ENCODE results near the gene BOLA1.
"Not testable (repeated sequence)": the region's sequence is repeated elsewhere in the genome, so short reads cannot be mapped to it uniquely, and the experiment has no call there.

BOLA1 gene, protein sequence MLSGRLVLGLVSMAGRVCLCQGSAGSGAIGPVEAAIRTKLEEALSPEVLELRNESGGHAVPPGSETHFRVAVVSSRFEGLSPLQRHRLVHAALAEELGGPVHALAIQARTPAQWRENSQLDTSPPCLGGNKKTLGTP

DNA sequence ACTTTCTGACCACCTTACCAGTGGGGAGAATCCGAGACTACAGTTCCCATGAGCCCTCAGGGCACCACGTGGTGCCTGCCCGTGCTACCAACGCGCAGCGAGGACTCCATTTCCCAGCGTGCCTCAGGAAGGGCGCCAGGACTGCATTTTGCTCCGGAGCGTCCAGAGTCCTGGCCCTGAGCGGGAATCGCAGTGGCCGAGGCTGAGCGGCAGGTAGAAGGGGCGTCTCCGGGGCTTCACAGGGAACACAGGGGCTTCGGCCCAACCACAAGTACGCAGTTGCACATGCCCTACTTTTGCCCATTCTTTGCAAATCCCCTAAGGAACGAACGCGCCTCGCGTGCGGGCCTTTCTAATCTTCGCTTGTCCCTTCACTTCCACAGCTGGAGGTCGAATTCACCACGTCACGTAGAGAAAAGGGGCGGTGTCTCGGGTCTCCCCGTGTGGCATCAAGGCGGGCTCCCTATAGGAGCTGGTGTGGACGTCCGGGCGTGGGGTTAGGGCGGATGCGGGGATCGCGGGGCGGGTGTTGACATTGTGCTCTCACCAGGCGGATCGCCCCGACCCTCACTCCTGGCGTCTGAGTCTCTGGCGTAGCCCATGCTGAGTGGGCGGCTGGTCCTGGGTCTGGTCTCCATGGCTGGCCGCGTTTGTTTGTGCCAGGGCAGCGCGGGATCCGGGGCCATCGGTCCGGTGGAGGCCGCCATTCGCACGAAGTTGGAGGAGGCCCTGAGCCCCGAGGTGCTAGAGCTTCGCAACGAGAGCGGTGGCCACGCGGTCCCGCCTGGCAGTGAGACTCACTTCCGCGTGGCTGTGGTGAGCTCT lies at the start of gene BOLA1:
TSS of gene BOLA1 (plus strand) at position 109 of the 825 bp plus-strand sequence. CDS start at position 601, 492 bp downstream.
- peak; percentile 97 for DNase-seq

GRCh38 chr1:149849947-149850360 lies 49.4 kb upstream of the BOLA1 start:
- DNase-seq, result peak; percentile 51

GRCh38 chr1:149850732-149851345 lies 48.5 kb upstream of the BOLA1 start:
- DNase-seq, result not testable (repeated sequence)

- DNase-seq, result not testable (repeated sequence)
Observed at GRCh38 chr1:149851585-149852213, 47.7 kb upstream of the BOLA1 start.

DNA sequence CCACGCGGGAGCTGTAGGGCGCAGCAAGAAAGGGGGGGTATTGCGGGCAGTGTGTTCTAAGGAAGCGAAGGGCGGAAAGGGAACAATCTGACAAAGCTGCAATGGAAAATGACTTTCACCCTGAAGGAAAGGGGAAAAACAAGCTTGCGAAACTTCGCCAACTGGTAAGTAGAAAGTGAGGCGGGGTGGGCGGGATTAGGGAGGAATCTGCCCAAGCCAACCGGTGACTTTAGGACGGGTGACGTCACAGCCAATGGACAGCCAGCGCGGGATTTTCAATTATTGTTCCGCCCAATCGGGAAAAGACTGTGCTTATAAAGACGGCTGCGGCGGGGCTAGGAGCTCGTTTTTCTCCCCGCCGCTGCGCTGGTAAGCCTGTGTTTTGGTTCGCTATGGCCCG lies 47.1 kb upstream of the BOLA1 start:
- DNase-seq, result not testable (repeated sequence)

DNA sequence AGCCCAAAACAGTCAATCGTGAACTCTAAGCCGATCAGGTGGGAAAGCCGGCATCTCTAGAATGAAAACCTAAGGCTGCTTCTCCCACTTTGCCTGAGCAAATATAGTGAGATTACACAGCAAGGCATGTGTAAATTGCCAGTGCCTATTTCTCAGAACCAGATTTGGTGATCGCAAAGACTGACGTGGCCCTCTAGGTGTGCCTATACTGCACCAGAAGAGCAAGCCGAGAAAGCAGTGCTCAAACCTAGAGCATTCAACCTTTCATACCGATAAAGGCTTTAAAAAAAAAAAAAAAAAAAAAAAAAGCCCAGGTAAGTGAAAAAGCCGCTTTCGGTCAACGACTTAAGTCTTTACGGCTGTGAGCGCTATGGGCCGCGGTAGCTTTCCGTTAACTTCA lies 39.1 kb upstream of the BOLA1 start:
- not testable (repeated sequence) for DNase-seq

DNA sequence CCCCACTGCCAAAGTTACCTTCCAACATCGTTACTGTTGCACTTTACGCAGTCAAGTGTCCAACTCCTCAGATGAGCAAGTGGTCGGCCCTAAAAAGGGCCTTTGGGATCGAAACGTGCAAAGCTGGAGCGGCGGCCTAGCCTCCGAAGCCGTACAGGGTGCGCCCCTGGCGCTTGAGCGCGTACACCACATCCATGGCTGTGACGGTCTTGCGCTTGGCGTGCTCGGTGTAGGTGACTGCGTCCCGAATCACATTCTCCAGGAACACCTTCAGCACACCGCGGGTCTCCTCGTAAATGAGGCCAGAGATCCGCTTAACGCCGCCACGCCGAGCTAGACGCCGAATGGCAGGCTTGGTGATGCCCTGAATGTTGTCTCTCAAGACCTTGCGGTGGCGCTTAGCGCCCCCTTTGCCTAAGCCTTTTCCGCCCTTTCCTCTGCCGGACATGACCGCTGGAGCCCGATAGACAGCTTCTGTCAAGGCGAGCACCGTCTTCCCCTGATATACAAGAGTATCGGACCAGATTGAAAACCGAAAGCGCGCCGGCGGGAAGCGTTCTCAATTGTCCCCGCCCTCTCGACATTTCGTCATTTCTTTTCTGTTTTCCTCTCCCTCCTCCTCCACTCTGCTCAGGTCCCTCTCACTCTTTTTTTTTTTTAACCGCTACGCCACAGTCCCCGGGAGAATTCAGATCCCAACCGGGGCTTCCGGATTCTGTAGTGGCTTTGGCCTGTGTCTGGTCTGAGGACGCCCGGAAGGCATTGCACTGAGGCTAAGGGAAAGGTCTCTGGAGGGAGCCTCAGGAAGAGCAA lies 38.5 kb upstream of the BOLA1 start:
- not testable (repeated sequence) for DNase-seq

- not testable (repeated sequence) for DNase-seq
Observed at GRCh38 chr1:149861497-149862054, 37.8 kb upstream of the BOLA1 start.

- DNase-seq, result not testable (repeated sequence)
Observed at GRCh38 chr1:149866887-149867286, 32.5 kb upstream of the BOLA1 start.

DNA sequence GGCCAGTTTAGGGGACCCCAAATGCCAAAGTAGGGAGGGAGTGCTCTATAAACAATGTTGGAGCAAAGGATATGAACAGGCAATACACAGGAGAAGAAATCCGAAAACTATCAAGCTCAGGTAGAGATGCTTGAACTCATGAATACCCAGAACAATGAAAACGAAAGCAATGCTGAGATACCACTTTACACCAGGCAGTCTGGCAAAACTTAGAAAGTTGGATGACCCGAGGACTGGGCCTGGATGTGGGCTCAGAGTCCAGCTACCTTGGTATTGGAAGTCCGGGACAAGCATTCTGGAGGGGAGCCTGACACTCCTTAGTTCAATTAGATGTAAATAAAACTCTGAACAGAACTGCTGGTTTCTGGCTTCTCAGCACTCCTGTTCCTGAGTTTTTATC lies 26.3 kb upstream of the BOLA1 start:
- DNase-seq, result not testable (repeated sequence)

GRCh38 chr1:149877211-149877946 lies 22.0 kb upstream of the BOLA1 start:
- no peak for DNase-seq

DNA sequence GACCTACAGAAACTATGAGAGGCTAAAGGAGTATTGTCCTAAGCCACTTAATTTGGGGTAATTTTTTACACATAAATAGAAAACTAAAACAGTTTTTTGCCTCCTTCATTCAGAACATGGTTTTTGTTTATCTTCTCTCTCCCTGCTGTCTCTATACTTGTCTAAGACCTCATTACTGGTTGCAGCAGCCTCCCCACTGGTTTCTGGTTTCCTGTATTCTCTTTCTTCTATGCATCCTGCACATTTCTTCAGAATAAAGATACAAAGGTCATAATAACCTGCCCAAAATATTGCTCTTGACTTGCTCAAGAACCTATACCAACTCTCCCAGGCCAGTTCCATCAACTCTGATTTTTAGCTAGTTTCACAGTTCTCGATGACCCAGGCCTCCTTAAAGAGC lies 19.8 kb upstream of the BOLA1 start:
- no peak for DNase-seq

GRCh38 chr1:149881876-149882275 lies 17.5 kb upstream of the BOLA1 start:
- DNase-seq, result no peak

- DNase-seq, result no peak
Observed at GRCh38 chr1:149883598-149884247, 15.6 kb upstream of the BOLA1 start.

DNA sequence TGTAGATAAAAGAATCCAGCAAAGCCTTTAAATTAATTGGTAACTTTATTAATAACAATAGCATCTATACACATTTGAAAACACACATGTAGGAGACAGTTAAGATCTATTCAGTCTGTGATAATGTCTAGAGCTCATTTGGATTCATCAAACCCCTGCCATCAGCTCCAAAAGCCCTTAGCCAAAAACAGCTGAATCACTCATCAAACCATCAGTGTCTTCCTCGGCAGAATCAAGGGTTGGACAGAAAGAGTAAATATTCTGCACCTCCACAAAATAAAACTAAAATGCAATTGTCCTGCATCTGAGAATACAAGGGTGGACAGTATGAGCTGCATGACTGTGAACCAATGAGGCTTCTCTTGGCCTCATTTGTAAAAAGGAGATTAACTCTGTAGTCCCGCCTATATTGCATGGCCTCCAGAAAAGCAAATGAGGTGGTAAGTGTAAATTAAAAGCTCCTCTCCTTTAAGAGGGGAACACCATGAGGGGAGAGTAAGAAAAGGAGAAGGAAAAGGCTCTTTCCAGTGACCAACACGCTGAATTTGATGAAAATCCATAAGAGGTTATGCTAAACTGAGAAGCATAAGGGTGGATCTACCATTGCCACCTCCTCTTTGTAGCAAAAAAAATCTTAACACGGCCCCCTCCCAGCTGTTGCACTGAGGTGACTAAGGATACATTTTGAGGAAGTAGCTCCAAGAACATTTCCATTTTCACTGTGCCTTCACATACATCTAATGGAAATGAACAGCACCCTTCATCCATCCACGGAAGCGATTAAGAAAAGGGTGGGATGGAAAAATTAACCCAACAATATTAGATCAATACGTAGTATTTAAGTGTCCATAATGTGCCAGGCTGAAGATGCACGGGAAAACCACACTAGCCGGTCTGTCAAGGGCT lies 14.7 kb upstream of the BOLA1 start:
- peak; percentile 65 for DNase-seq

DNA sequence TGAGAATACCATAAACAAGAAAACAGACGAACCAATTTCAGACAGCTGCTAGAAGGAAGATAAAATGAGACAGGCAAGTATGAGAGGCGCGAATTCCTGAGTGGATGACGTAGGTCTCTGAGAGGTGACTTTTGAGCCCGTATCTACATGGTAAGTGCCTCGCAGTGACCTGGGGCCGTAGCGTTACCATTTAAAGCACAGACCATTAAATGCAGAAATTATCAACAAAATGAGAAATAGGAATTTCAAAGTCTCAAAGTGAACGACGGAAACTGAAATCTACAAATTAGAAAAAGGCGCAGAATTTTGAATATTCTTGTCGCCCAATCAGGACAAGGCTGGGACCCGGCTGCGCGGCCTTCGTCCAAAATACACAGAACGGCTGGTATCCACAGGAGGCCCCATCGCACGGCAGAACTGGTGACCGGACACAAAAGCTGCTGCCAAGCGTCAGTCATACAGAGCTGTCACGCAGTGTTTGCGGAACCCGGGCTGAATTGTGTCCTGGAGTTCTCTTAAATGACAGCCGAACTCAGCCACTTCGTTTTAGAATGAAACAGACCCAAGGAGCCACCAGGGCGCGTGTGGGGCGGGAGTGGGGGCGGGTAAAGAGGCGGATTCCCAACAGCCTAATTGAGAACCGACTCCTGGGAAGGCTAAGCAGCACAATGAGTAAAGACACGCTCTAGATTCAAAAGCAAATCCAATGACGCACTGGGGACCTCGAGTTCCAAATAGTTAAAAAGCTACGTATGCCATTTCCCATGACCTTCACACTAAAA lies 13.8 kb upstream of the BOLA1 start:
- peak; percentile 91 for DNase-seq

- not testable (repeated sequence) for DNase-seq
Observed at GRCh38 chr1:149886121-149886395, 13.3 kb upstream of the BOLA1 start.

DNA sequence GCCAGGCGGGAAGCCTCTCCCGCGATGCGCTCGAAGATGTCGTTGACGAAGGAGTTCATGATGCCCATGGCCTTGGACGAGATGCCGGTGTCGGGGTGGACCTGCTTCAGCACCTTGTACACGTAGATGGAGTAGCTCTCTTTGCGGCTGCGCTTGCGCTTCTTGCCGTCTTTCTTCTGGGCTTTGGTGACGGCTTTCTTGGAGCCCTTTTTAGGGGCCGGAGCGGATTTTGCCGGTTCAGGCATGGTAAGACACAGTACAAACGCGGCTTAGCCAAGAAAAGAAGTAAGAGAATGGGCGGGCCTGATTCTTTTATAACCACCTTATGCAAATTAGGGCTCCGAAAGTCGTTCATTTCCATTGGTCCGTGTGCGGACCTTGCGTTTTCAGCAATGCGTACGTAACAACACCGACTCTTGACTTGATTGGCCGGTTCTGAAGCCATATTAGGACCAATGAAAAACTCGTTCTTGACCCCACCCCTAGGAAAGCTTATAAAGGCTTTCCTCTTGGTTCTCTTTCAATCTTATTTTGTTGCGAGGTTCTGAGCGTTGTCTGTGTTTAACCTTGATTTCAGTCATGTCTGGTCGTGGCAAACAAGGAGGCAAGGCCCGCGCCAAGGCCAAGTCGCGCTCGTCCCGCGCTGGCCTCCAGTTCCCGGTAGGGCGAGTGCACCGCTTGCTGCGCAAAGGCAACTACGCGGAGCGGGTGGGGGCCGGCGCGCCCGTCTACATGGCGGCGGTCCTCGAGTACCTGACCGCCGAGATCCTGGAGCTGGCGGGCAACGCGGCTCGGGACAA lies 12.8 kb upstream of the BOLA1 start:
- peak; percentile 96 for DNase-seq

DNA sequence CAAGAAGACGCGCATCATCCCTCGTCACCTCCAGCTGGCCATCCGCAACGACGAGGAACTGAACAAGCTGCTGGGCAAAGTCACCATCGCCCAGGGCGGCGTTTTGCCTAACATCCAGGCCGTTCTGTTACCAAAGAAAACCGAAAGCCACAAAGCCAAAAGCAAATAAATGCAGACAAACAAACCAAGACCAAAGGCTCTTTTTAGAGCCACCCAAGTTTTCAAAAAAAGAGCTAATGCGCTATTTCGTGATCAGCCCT lies 12.2 kb upstream of the BOLA1 start:
- not testable (repeated sequence) for DNase-seq
